HL-60 (cell line): ENCODE results near the gene EPHA6.

ENCODE experiments used
- POLR2AphosphoS5 ChIP-seq: IDR thresholded peaks from 2 replicates; pipeline ENCODE4 v1.6.1; 2012; ENCODE audit warnings: low read depth
- SPI1 ChIP-seq: IDR thresholded peaks from 2 replicates; pipeline ENCODE4 v1.6.1; 2012; ENCODE audit warnings: low read depth, mild to moderate bottlenecking, borderline replicate concordance

GRCh38 chr3:97043411-97043810 lies 229.0 kb downstream of the EPHA6 start:
- TF ChIP-seq SPI1 (no peak), POLR2AphosphoS5 (no peak)
